Hepatocyte (in vitro differentiated cells): Measurements from ENCODE around the gene FFAR2.

Source experiments
- EZH2 ChIP-seq: fragments of 200-600 bp; sonication (generic); IDR thresholded peaks from 2 replicates; pipeline ENCODE4 v1.6.1; 2016; ENCODE audit warnings: antibody characterized with exemption, mild to moderate bottlenecking, borderline replicate concordance
- TF ChIP-seq, protein P1 (sequence below): fragments of 200-600 bp; sonication (generic); IDR thresholded peaks from 2 replicates; pipeline ENCODE4 v1.5.1; 2016; ENCODE audit warnings: antibody characterized with exemption, mild to moderate bottlenecking; ENCODE audit not compliant: poor library complexity

DNA sequence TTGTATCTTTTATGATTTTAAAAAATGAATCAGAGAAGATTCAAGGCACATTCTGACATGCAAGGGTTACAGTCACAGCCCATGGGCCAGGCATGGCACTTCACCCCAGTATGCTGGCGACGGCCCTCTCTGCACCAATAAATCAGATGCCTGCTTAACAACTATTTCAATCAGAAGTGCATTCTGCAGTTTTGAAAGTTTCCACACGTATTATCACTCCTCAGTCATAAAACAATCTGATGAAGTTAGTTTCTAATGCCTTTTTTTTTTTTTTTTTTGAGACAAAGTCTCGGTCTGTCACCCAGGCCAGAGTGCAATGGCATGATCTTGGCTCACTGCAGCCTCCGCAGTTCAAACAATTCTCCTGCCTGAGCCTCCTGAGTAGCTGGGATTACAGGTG, 28.3 kb upstream of the FFAR2 start:
- TF ChIP-seq, protein P1, sequence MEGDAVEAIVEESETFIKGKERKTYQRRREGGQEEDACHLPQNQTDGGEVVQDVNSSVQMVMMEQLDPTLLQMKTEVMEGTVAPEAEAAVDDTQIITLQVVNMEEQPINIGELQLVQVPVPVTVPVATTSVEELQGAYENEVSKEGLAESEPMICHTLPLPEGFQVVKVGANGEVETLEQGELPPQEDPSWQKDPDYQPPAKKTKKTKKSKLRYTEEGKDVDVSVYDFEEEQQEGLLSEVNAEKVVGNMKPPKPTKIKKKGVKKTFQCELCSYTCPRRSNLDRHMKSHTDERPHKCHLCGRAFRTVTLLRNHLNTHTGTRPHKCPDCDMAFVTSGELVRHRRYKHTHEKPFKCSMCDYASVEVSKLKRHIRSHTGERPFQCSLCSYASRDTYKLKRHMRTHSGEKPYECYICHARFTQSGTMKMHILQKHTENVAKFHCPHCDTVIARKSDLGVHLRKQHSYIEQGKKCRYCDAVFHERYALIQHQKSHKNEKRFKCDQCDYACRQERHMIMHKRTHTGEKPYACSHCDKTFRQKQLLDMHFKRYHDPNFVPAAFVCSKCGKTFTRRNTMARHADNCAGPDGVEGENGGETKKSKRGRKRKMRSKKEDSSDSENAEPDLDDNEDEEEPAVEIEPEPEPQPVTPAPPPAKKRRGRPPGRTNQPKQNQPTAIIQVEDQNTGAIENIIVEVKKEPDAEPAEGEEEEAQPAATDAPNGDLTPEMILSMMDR: no peak
- TF ChIP-seq EZH2: no peak
